HT1080 (cell line): ENCODE data around the gene AUH. TPM values are rescaled to one million over a fixed set of nuclear protein-coding genes. Genes with fewer than 3 reads are reported as not detected.

ENCODE experiments used
- DNase-seq: peaks from one replicate; pipeline ENCODE4 v3.0.0-alpha.2; 2015; ENCODE audit warnings: low read depth
- total RNA-seq: library from RNA; depleted of rRNA; stranded (reverse); fragments of >200 nt; shearing (Covaris generic); gene quantifications from 2 replicates; pipeline ENCODE4 v1.2.3, GENCODE V29; 2014; rRNA removed

Gene AUH
- total RNA-seq, 1 experiment from 2014 or later: 16.8 TPM

DNA sequence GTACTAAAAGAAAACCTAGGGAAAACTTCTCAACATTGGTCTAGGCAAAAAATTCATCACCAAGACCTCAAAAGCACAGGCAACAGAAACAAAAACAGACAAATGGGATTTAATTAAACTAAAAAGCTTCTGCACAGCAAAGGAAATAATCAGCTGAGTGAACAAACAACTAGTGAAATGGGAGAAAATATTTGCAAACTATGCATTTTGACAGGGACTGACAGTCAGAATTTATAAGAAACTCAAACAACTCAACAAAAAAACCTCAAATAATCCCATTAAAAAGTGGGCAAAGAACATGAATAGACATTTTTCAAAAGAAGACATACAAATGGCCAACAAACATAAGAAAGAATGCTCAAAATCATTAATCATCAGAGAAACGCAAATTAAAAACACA is 189.4 kb downstream of the AUH start:
- no peak for DNase-seq

GRCh38 chr9:91170951-91171350 is 190.8 kb downstream of the AUH start:
- no peak for DNase-seq

DNA sequence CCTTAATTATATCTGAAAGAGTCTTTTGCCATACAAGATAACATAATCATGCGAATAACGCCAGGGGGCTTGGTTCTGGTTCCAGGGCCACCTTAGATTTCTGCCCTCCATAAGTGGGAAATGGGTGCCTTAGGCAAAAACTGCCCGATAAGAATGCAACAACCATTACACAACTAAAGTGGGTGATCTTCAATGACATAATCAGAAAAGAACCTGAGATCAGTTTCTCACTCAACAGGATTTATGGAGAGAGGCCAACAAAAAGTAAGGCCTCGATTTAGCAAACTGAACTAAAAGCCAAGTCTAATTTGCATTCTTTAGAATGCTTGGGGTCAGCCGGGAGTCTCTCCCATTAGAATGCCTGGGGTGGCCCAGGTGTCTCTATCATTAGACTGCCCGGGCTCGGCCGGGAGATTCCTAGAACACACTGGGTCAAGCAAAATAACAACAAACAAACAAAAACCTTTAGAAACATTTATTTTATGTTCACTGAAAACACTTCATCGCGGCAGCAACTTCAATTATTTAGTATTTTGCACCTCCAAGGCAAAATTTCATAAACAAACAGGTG is 194.8 kb downstream of the AUH start:
- no peak for DNase-seq

GRCh38 chr9:91164724-91165520 is 196.8 kb downstream of the AUH start:
- DNase-seq: peak; percentile 98

Other genes with a start within 250 kb of the AUH start
- 5.9 and 6.1 TPM in 2 replicates for gene NFIL3, start 61.9 kb upstream of the AUH start, total RNA-seq